Astrocyte (in vitro differentiated cells and primary cell): ENCODE measurements around the gene PLEKHG4B.

Experiments used
- CTCF ChIP-seq: IDR thresholded peaks from 2 replicates; pipeline ENCODE4 v1.5.1; 2011; ENCODE audit warnings: low read depth, mild to moderate bottlenecking, inconsistent platforms, low read length, moderate library complexity; ENCODE audit not compliant: insufficient read depth
- EZH2 ChIP-seq: IDR thresholded peaks from 2 replicates; pipeline ENCODE4 v1.6.1; 2012; ENCODE audit warnings: mild to moderate bottlenecking, low read length, inconsistent platforms; ENCODE audit not compliant: insufficient read depth

GRCh38 chr5:158807-159447 lies 67.0 kb downstream of the PLEKHG4B start:
- TF ChIP-seq CTCF (no peak), EZH2 (no peak)
